Stimulated activated memory B cell treated with anti-CD40 and anti-IgM and Interleukin-4, amounts not matched to agents 10 μg/mL and 1 μg/mL and 100 μg/mL, for 72 hours (primary cell): ENCODE results near the gene ARHGEF11.

Experiments
- ATAC-seq: fragments of 150-1000 bp; cut with Tn5 transposase; 2 replicates; pipeline ENCODE4 v1.10.0; 2021
- H3K27ac Mint-ChIP-seq: one replicate; pipeline ENCODE4 v1.8.0; 2022; ENCODE audit warnings: mild to moderate bottlenecking, mixed read lengths
- H3K27me3 Mint-ChIP-seq: one replicate; pipeline ENCODE4 v1.8.0; 2022; ENCODE audit warnings: mixed read lengths
- H3K36me3 Mint-ChIP-seq: one replicate; pipeline ENCODE4 v1.8.0; 2022; ENCODE audit warnings: mixed read lengths
- H3K4me1 Mint-ChIP-seq: one replicate; pipeline ENCODE4 v1.8.0; 2022; ENCODE audit warnings: mixed read lengths
- H3K4me3 Mint-ChIP-seq: one replicate; pipeline ENCODE4 v1.8.0; 2022; ENCODE audit warnings: mild to moderate bottlenecking, moderate library complexity, mixed read lengths
- H3K9me3 Mint-ChIP-seq: one replicate; pipeline ENCODE4 v1.8.0; 2022; ENCODE audit warnings: mixed read lengths

Gene ARHGEF11

DNA sequence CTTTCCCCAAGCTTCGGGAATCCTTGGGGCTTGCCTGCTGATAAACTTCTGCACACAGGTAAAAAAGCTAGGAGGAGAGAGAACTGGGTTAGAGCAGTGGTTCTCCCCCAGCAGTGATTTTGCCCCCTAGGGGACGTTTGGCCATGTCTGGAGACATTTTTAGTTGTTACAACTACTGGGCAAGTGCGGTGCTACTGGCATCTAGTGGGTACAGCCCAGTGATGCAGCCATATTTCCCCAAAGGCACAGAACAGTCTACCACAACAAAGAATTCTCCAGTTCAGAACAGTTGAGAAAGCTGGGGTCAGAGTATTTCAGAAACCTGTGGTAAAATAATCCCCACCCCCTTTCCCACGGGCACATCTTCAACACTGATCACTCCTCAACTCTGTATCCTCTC, 83.8 kb downstream of the ARHGEF11 start:
- H3K27ac Mint-ChIP-seq: no peak overlapping the region
- no peak overlapping the region for H3K4me3 Mint-ChIP-seq
- no peaks in the 10 kb centered on the region for H3K27me3 Mint-ChIP-seq
- no peaks in the 10 kb centered on the region for H3K9me3 Mint-ChIP-seq
- no peak for ATAC-seq
- H3K36me3 Mint-ChIP-seq: peaks cover 5% of the 10 kb centered on the region
- H3K4me1 Mint-ChIP-seq: peaks cover 18% of the 10 kb centered on the region

GRCh38 chr1:156959925-156960324, 85.6 kb downstream of the ARHGEF11 start:
- Mint-ChIP-seq H3K9me3 (no peaks in the 10 kb centered on the region), H3K27ac (no peak overlapping the region), H3K4me1 (peaks cover 18% of the 10 kb centered on the region), H3K27me3 (no peaks in the 10 kb centered on the region), H3K4me3 (no peak overlapping the region), H3K36me3 (peaks cover 5% of the 10 kb centered on the region)
- no peak for ATAC-seq

GRCh38 chr1:156959414-156959813, 86.1 kb downstream of the ARHGEF11 start:
- Mint-ChIP-seq H3K27ac (no peak overlapping the region), H3K36me3 (peaks cover 8% of the 10 kb centered on the region), H3K4me3 (no peak overlapping the region), H3K27me3 (no peaks in the 10 kb centered on the region), H3K9me3 (no peaks in the 10 kb centered on the region), H3K4me1 (peaks cover 16% of the 10 kb centered on the region)
- ATAC-seq: no peak

DNA sequence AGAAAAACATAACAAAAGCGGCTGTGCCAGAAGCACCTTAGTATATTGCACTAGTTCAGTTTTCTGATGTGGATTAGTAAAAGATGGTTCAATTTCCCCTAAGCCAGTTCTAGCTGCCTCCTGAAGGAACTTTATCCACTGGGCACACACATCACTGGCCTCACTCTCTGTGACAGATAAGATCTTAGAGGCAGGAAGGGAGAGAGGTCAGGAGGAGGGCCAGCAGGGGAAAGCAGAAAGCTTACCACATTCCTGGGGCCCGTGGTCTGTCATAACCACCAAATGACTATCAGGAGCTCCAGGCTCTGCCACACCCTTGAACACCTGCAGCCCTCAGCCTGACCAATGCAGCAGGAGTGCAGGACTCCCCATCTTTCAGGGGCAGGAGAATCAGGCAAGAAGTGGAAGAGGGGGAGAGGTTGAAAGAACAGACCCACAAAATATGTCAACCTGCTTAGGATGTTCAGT, 87.3 kb downstream of the ARHGEF11 start:
- no peaks in the 10 kb centered on the region for H3K27me3 Mint-ChIP-seq
- H3K36me3 Mint-ChIP-seq: peaks cover 6% of the 10 kb centered on the region
- no peak overlapping the region for H3K27ac Mint-ChIP-seq
- peaks cover 4% of the 10 kb centered on the region for H3K4me1 Mint-ChIP-seq
- no peak for ATAC-seq
- no peaks in the 10 kb centered on the region for H3K9me3 Mint-ChIP-seq
- no peak overlapping the region for H3K4me3 Mint-ChIP-seq

GRCh38 chr1:156957634-156958033, 87.9 kb downstream of the ARHGEF11 start:
- Mint-ChIP-seq H3K4me3 (no peak overlapping the region), H3K4me1 (no peaks in the 10 kb centered on the region), H3K9me3 (no peaks in the 10 kb centered on the region), H3K36me3 (peaks cover 6% of the 10 kb centered on the region), H3K27ac (no peak overlapping the region), H3K27me3 (no peaks in the 10 kb centered on the region)
- ATAC-seq: no peak

GRCh38 chr1:156956333-156956732, 89.2 kb downstream of the ARHGEF11 start:
- peaks cover 7% of the 10 kb centered on the region for H3K36me3 Mint-ChIP-seq
- H3K27me3 Mint-ChIP-seq: no peaks in the 10 kb centered on the region
- no peak overlapping the region for H3K4me3 Mint-ChIP-seq
- H3K9me3 Mint-ChIP-seq: no peaks in the 10 kb centered on the region
- H3K4me1 Mint-ChIP-seq: no peaks in the 10 kb centered on the region
- no peak overlapping the region for H3K27ac Mint-ChIP-seq
- no peak for ATAC-seq

DNA sequence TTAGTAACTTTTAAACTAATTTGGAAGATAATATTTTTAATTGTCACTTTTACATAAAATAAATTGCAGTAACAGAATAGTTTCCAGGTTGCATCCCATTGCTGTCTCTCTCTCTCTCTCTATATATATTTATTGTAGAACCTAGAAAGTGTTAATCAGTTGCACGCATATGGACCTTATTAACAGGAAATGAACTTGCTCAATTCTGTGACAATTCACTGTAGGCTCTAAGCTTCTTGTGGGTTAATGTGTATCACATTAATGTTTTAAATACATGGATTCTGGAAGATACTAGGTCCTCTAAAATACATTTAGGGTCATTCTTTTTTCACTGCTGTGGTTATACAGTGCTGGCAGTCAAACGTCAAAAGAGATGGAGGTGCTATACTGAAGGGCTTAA, 92.0 kb downstream of the ARHGEF11 start:
- no peaks in the 10 kb centered on the region for H3K4me1 Mint-ChIP-seq
- ATAC-seq: no peak
- no peaks in the 10 kb centered on the region for H3K27me3 Mint-ChIP-seq
- H3K27ac Mint-ChIP-seq: no peak overlapping the region
- H3K9me3 Mint-ChIP-seq: no peaks in the 10 kb centered on the region
- H3K36me3 Mint-ChIP-seq: peaks cover 13% of the 10 kb centered on the region
- no peak overlapping the region for H3K4me3 Mint-ChIP-seq

DNA sequence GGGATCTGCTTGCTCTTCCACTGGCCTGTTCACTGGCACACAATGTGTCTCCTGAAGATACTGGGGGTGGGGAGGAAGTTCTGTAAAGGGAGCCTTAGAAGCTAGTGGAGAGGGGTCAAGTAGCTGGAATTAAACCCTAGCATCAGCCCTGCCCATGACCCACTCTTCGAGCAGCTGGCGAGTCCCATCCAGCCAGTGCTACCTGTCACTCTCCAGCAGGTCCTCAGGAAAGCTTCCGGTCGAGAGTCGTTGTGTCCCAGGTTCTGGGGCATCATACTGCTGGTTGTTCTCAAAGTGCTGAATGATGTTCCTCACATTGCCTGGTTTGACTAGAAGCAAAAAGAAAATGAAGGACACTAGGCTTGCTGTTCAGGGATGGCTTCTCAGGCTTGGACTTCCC, 94.2 kb downstream of the ARHGEF11 start:
- no peak for ATAC-seq
- Mint-ChIP-seq H3K27me3 (no peaks in the 10 kb centered on the region), H3K36me3 (peaks cover 15% of the 10 kb centered on the region), H3K4me3 (no peak overlapping the region), H3K4me1 (no peaks in the 10 kb centered on the region), H3K9me3 (no peaks in the 10 kb centered on the region), H3K27ac (no peak overlapping the region)

DNA sequence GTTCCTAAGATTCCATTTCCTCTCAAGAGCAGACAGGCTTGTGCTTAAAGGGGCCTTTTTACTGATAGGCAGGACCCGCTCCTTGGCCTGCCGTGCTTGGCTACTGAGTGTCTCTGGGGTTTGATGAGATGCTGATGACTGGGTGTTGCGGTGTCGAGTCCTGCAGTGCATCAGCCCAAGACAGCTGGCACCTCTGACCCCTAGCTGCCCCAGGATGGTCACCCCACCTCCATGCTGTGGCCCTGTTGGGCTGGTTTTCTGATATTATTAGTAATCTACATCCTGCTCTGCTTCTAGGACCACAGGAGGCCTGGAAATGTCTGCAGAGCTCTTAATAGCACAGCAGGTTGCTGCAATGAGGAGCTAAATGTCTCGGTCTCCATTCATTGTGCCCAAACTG, 96.4 kb downstream of the ARHGEF11 start:
- no peak overlapping the region for H3K4me3 Mint-ChIP-seq
- H3K9me3 Mint-ChIP-seq: no peaks in the 10 kb centered on the region
- no peaks in the 10 kb centered on the region for H3K4me1 Mint-ChIP-seq
- no peak overlapping the region for H3K27ac Mint-ChIP-seq
- ATAC-seq: no peak
- H3K36me3 Mint-ChIP-seq: peaks cover 17% of the 10 kb centered on the region
- H3K27me3 Mint-ChIP-seq: no peaks in the 10 kb centered on the region

DNA sequence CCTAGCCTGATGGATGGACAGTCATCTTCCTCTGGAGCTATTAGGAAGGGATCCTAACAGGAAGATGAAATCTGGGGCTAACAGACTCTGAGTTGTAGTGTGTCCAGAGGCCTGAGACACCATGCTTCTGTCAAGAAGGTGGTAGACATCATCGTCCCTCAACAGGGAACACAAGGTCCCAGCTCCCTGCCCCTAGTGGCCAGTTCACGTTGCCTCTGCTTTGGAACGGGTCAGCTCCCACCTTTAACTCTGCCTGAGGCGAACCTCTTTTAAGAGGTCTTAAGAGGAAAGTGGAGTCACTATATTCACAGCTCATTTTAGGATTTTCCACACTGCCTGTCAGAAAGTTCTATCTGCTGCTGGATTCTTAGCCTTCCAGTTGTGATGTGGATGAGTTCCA, 96.8 kb downstream of the ARHGEF11 start:
- peaks cover 17% of the 10 kb centered on the region for H3K36me3 Mint-ChIP-seq
- H3K27me3 Mint-ChIP-seq: no peaks in the 10 kb centered on the region
- H3K27ac Mint-ChIP-seq: no peak overlapping the region
- H3K4me1 Mint-ChIP-seq: no peaks in the 10 kb centered on the region
- no peaks in the 10 kb centered on the region for H3K9me3 Mint-ChIP-seq
- H3K4me3 Mint-ChIP-seq: no peak overlapping the region
- no peak for ATAC-seq

DNA sequence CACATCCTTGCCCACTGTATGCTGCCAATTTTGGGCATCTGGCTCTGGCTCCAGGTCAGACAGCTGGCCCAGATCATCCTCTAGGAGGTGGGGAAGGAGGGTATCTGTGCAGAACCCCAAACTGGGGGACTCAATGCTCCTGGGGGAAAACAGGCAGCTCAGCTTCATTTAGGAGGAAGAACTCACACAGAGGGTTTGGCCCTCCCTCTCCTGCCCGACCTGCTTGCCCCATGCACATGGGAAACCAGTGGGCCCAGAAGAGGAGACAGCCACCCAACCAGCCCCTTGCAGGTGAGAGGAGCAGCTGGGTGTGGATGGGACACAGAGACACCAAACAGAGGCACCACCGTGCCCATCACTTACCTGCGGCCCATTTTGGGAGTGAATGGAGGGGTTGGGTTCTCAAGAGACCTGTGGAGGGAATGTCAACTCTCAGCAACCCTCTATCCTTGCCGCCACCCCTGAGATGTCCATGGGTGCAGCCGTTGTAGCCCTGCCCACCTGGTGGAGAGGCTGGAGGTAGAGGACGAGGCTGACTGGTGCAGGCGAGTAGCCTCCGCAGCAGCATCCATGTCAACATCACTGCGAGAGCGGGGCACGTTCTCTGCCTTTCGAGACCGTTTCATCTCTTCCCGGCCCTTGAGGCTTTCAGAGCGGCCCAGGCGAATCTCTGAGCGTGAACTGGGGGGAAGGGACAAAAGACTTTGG, 97.6 kb downstream of the ARHGEF11 start:
- Mint-ChIP-seq H3K27me3 (no peaks in the 10 kb centered on the region), H3K4me3 (no peak overlapping the region), H3K27ac (no peak overlapping the region), H3K9me3 (no peaks in the 10 kb centered on the region), H3K36me3 (peaks cover 17% of the 10 kb centered on the region), H3K4me1 (no peaks in the 10 kb centered on the region)
- no peak for ATAC-seq

- no peak for ATAC-seq
- Mint-ChIP-seq H3K9me3 (no peaks in the 10 kb centered on the region), H3K27me3 (no peaks in the 10 kb centered on the region), H3K4me3 (no peak overlapping the region), H3K27ac (no peak overlapping the region), H3K4me1 (no peaks in the 10 kb centered on the region), H3K36me3 (peaks cover 17% of the 10 kb centered on the region)
These were observed 98.4 kb downstream of the ARHGEF11 start for GRCh38 chr1:156947127-156947526.

DNA sequence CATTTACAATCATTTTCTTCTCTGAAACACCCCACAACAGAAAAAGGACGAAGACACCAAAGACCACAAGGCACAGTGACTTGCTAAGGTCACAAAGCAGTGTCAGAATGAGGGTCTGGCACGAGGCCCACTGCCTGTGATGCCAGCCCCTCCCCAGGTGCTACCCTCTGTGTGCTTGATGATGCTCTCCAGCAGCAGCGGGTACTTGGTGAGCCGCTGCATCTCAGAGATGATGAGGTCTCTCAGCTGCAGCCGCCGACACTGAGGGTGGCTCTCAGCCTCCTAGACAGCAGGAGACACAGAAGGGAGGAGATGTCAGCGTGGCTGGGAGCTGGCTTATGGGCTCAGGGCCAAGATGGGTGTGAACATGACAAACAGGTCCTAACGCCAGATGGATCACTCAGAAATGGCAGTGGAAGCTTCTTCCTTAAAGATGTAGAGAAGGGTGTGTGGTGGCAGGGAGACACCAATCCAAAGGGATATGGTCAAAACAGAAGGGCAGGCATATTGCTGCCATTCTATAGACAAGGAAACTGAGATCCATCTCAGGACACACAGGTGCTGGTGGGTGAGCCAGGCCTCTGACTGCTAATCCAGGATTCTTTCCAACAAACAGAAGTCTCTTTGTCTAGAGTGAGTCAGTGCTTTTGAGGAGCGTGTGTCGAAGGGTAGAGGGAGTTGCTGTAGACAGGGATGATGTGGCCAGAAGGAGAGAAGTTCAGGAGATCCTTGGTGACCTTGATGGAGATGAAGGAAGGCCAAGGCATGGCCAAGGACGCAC, 99.5 kb downstream of the ARHGEF11 start:
- no peaks in the 10 kb centered on the region for H3K9me3 Mint-ChIP-seq
- peaks cover 15% of the 10 kb centered on the region for H3K36me3 Mint-ChIP-seq
- H3K4me3 Mint-ChIP-seq: no peak overlapping the region
- H3K27me3 Mint-ChIP-seq: peaks cover 5% of the 10 kb centered on the region
- ATAC-seq: no peak
- no peaks in the 10 kb centered on the region for H3K4me1 Mint-ChIP-seq
- no peak overlapping the region for H3K27ac Mint-ChIP-seq

DNA sequence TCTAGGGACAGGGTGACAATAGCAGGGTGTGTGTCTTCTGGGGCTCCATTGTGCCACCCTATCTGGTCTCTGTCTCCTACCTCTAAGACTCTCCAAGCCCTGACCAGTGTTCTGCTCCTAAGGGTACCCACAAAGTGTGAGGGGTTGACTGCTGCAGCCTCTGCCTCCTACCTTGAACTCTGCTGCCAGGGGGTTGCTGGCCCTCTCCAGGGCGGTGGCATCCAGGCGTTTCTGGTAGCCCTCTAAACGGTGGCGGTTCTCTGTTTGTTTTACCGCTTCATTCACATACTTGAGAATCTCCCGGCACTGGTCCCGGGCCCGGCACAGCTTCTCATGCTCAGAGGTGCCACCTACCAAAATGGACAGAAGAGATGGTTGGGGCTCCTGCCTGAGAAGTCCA, 100.7 kb downstream of the ARHGEF11 start:
- Mint-ChIP-seq H3K4me3 (no peak overlapping the region), H3K9me3 (no peaks in the 10 kb centered on the region), H3K27ac (no peak overlapping the region), H3K27me3 (peaks cover 9% of the 10 kb centered on the region), H3K4me1 (no peaks in the 10 kb centered on the region), H3K36me3 (peaks cover 15% of the 10 kb centered on the region)
- ATAC-seq: no peak

- no peak for ATAC-seq
These were observed 101.3 kb downstream of the ARHGEF11 start for GRCh38 chr1:156944268-156944667.

DNA sequence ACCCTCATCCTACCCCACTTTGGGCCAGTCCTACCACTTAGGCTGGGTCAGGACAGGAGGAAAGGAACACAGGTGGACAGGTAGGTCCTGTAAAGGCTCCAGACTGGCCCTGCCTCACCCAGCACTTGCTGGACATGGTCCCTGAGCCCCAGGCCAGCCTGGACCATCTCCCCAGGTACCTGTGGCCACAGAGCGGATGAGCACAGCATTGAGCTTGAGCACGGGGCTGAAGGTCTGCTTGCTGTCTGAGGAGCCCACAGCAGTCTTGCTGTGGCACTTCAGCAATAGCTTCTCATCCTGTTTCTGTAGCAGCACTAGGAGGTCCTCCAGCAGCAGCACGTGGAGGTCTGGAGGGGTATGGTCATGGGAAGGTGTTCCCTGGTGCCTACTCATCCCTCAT, 101.8 kb downstream of the ARHGEF11 start:
- no peak for ATAC-seq
- peaks cover 15% of the 10 kb centered on the region for H3K36me3 Mint-ChIP-seq
- H3K27me3 Mint-ChIP-seq: peaks cover 9% of the 10 kb centered on the region
- H3K4me3 Mint-ChIP-seq: no peak overlapping the region
- no peaks in the 10 kb centered on the region for H3K4me1 Mint-ChIP-seq
- H3K27ac Mint-ChIP-seq: no peak overlapping the region
- no peaks in the 10 kb centered on the region for H3K9me3 Mint-ChIP-seq

More at GRCh38 chr1:156944268-156944667, 101.3 kb downstream of the ARHGEF11 start:
- Mint-ChIP-seq H3K36me3 (peaks cover 15% of the 10 kb centered on the region), H3K27me3 (peaks cover 9% of the 10 kb centered on the region), H3K9me3 (no peaks in the 10 kb centered on the region), H3K27ac (no peak overlapping the region), H3K4me3 (no peak overlapping the region), H3K4me1 (no peaks in the 10 kb centered on the region)
